Measurements from ENCODE around the gene ZBTB38. TPM values are rescaled to one million over a fixed set of nuclear protein-coding genes. Genes with fewer than 3 reads are reported as not detected.

Gene ZBTB38
- total and polyA plus RNA-seq, 2 donors (not counting 1 experiment from before 2014, with no cell fraction given) = 13.8 to 71.2 TPM

- no peak overlapping the region for H3K4me3 Mint-ChIP-seq
- H3K4me2 ChIP-seq (replicated peaks; ENCODE audit: low read depth, low read length, poor library complexity, severe bottlenecking) = no peak overlapping the region
- WGBS (ENCODE audit: insufficient coverage) = no CpG with 5 or more reads among the region's 3 CpGs
- no peak overlapping the region for H3K27ac Mint-ChIP-seq
- ATAC-seq (ENCODE audit: low read depth) (no peak), DNase-seq (no peak)
- no peaks in the 10 kb centered on the region for H3K36me3 ChIP-seq (replicated peaks in 1 of 2; ENCODE audit: control extremely low read depth in 1 of 2, control insufficient read depth in 1 of 2, extremely low read depth in 1 of 2, insufficient read depth in 2 of 2, low read length in 1 of 2)
- no peaks in the 10 kb centered on the region for H3K9me3 Mint-ChIP-seq (ENCODE audit: insufficient read depth)
- TF ChIP-seq CTCF (IDR thresholded peaks at IDR 0.05) (no peak), EZH2 (IDR thresholded peaks at IDR 0.05; ENCODE audit: borderline replicate concordance, insufficient read depth, low read depth, low read length, poor library complexity, severe bottlenecking) (no peak)
- H3K4me3 ChIP-seq (ENCODE audit: control extremely low read depth in 1 of 5, extremely low read depth in 1 of 5, insufficient read depth in 1 of 5, low read depth in 2 of 5, low read length in 4 of 5) = no peak overlapping the region
- no peaks in the 10 kb centered on the region for H4K20me1 ChIP-seq (ENCODE audit: control insufficient read depth, insufficient read depth, low read length, poor library complexity, severe bottlenecking)
- H3K27me3 ChIP-seq (replicated peaks in 1 of 4; ENCODE audit: control extremely low read depth in 1 of 4, control insufficient read depth in 3 of 4, insufficient read depth in 4 of 4, low read length in 3 of 4) = no peaks in the 10 kb centered on the region
- no peaks in the 10 kb centered on the region for H3K4me1 Mint-ChIP-seq
- no peak overlapping the region for H3K27ac ChIP-seq (ENCODE audit: low read length in 2 of 2)
- intact Hi-C loops (cut with micrococcal nuclease) = no loop called here
- CTCF ChIA-PET = no interaction called here
- peaks cover 16% of the 10 kb centered on the region for H3K27me3 Mint-ChIP-seq
- H3K9me3 ChIP-seq (ENCODE audit: control extremely low read depth in 1 of 3, control insufficient read depth in 2 of 3, insufficient read depth in 1 of 3, low read length in 2 of 3) = peaks cover 0 to 5% (median 3%) of the 10 kb centered on the region in 3 donors
- H2AFZ ChIP-seq (ENCODE audit: insufficient read depth, low read depth, low read length, poor library complexity, severe bottlenecking) = no peak overlapping the region
- no peaks in the 10 kb centered on the region for H3K79me2 ChIP-seq (ENCODE audit: control insufficient read depth, insufficient read depth, low read length)
- H3K9ac ChIP-seq (ENCODE audit: low read length) = no peak overlapping the region
- POLR2A ChIA-PET = no interaction called here
- no peaks in the 10 kb centered on the region for H3K4me1 ChIP-seq (ENCODE audit: control insufficient read depth in 2 of 2, insufficient read depth in 2 of 2, low read length in 2 of 2)
Measured at GRCh38 chr3:141350666-141351065, 17.6 kb upstream of the ZBTB38 start.

- intact Hi-C loops (cut with micrococcal nuclease) = no loop called here
- POLR2A ChIA-PET = no interaction called here
Measured at GRCh38 chr3:141352262-141352984, 15.9 kb upstream of the ZBTB38 start.

More at GRCh38 chr3:141352262-141352984, 15.9 kb upstream of the ZBTB38 start:
- Histone ChIP-seq H3K9me3 (ENCODE audit: control extremely low read depth in 1 of 3, control insufficient read depth in 2 of 3, insufficient read depth in 1 of 3, low read length in 2 of 3) (peaks cover 0 to 3% (median 3%) of the 10 kb centered on the region in 3 donors), H3K36me3 (replicated peaks in 1 of 2; ENCODE audit: control extremely low read depth in 1 of 2, control insufficient read depth in 1 of 2, extremely low read depth in 1 of 2, insufficient read depth in 2 of 2, low read length in 1 of 2) (no peaks in the 10 kb centered on the region), H3K79me2 (ENCODE audit: control insufficient read depth, insufficient read depth, low read length) (no peaks in the 10 kb centered on the region), H3K27me3 (replicated peaks in 1 of 4; ENCODE audit: control extremely low read depth in 1 of 4, control insufficient read depth in 3 of 4, insufficient read depth in 4 of 4, low read length in 3 of 4) (no peaks in the 10 kb centered on the region), H3K27ac (ENCODE audit: low read length in 2 of 2) (no peak overlapping the region), H2AFZ (ENCODE audit: insufficient read depth, low read depth, low read length, poor library complexity, severe bottlenecking) (no peak overlapping the region), H4K20me1 (ENCODE audit: control insufficient read depth, insufficient read depth, low read length, poor library complexity, severe bottlenecking) (no peaks in the 10 kb centered on the region), H3K4me1 (ENCODE audit: control insufficient read depth in 2 of 2, insufficient read depth in 2 of 2, low read length in 2 of 2) (no peaks in the 10 kb centered on the region), H3K4me3 (ENCODE audit: control extremely low read depth in 1 of 5, extremely low read depth in 1 of 5, insufficient read depth in 1 of 5, low read depth in 2 of 5, low read length in 4 of 5) (no peak overlapping the region), H3K4me2 (replicated peaks; ENCODE audit: low read depth, low read length, poor library complexity, severe bottlenecking) (no peak overlapping the region), H3K9ac (ENCODE audit: low read length) (no peak overlapping the region)
- H3K4me1 Mint-ChIP-seq = no peaks in the 10 kb centered on the region
- TF ChIP-seq EZH2 (IDR thresholded peaks at IDR 0.05; ENCODE audit: borderline replicate concordance, insufficient read depth, low read depth, low read length, poor library complexity, severe bottlenecking) (no peak), CTCF (IDR thresholded peaks at IDR 0.05) (no peak)
- WGBS (ENCODE audit: insufficient coverage) = 96% methylated on average over 2 of the region's 5 CpGs
- H3K9me3 Mint-ChIP-seq (ENCODE audit: insufficient read depth) = no peaks in the 10 kb centered on the region
- DNase-seq = no peak
- peaks cover 16% of the 10 kb centered on the region for H3K27me3 Mint-ChIP-seq
- H3K4me3 Mint-ChIP-seq = no peak overlapping the region
- CTCF ChIA-PET = interaction anchor here (1.1 to 1.2 kb wide), 2 partner anchors 17 to 100 kb away, joined by 3 read pairs; no protein-coding TSS in a partner anchor
- no peak overlapping the region for H3K27ac Mint-ChIP-seq
- ATAC-seq (ENCODE audit: low read depth) = no peak

Measured in B cell (primary cell).